Mesendoderm (in vitro differentiated cells): ENCODE data around the gene FBXO8. TPM values are rescaled to one million over a fixed set of nuclear protein-coding genes. Genes with fewer than 3 reads are reported as not detected.
A peak's percentile ranks its signal among the peaks of the same experiment; 100 is the strongest.

ENCODE experiments used
- DNase-seq: peaks from one replicate; pipeline ENCODE4 v3.0.0; 2013
- H2AK5ac ChIP-seq: 2 replicates; pipeline ENCODE4 v1.6.1; 2013; ENCODE audit warnings: low read length, inconsistent platforms
- H2BK120ac ChIP-seq: 2 replicates; pipeline ENCODE4 v1.6.1; 2013; ENCODE audit warnings: low read depth, mild to moderate bottlenecking, low read length, moderate library complexity, mixed read lengths
- H2BK15ac ChIP-seq: replicated peaks from 2 replicates; pipeline ENCODE4 v1.6.1; 2013; ENCODE audit warnings: low read depth, mild to moderate bottlenecking, moderate library complexity
- H2BK5ac ChIP-seq: 2 replicates; pipeline ENCODE4 v1.6.1; 2013; ENCODE audit warnings: low read length, inconsistent platforms
- H3K18ac ChIP-seq: 2 replicates; pipeline ENCODE4 v1.6.1; 2013; ENCODE audit warnings: mild to moderate bottlenecking, low read length, mixed read lengths
- H3K23ac ChIP-seq: one replicate; pipeline ENCODE4 v1.6.1; 2013; ENCODE audit warnings: low read length
- H3K27ac ChIP-seq: 2 replicates; pipeline ENCODE4 v1.5.1; 2013; ENCODE audit warnings: low read depth, mild to moderate bottlenecking, inconsistent platforms, low read length, moderate library complexity
- H3K27me3 ChIP-seq: 2 replicates; pipeline ENCODE4 v1.6.1; 2013; ENCODE audit warnings: low read length, control low read depth, mild to moderate bottlenecking, inconsistent platforms; ENCODE audit not compliant: insufficient read depth, poor library complexity
- H3K36me3 ChIP-seq: 2 replicates; pipeline ENCODE4 v1.6.1; 2013; ENCODE audit warnings: low read length, inconsistent platforms; ENCODE audit not compliant: control insufficient read depth, insufficient read depth
- H3K4ac ChIP-seq: one replicate; pipeline ENCODE4 v1.6.1; 2013; ENCODE audit warnings: low read depth, mild to moderate bottlenecking, low read length, moderate library complexity
- H3K4me1 ChIP-seq: 2 replicates; pipeline ENCODE4 v1.6.1; 2013; ENCODE audit warnings: low read depth, low read length, inconsistent platforms; ENCODE audit not compliant: control insufficient read depth
- H3K4me2 ChIP-seq: 2 replicates; pipeline ENCODE4 v1.6.1; 2013; ENCODE audit warnings: low read length
- H3K4me3 ChIP-seq: 2 replicates; pipeline ENCODE4 v1.5.1; 2013; ENCODE audit warnings: mild to moderate bottlenecking, low read length
- H3K56ac ChIP-seq: one replicate; pipeline ENCODE4 v1.6.1; 2013; ENCODE audit warnings: low read length
- H3K79me1 ChIP-seq: 2 replicates; pipeline ENCODE4 v1.6.1; 2013; ENCODE audit warnings: low read length, inconsistent platforms
- H3K79me2 ChIP-seq: 2 replicates; pipeline ENCODE4 v1.6.1; 2013; ENCODE audit warnings: mild to moderate bottlenecking, low read length; ENCODE audit not compliant: control insufficient read depth, insufficient read depth
- H3K9ac ChIP-seq: 2 replicates; pipeline ENCODE4 v1.6.1; 2013; ENCODE audit warnings: low read length, inconsistent platforms
- H4K5ac ChIP-seq: one replicate; pipeline ENCODE4 v1.6.1; 2013; ENCODE audit warnings: low read length
- H4K8ac ChIP-seq: one replicate; pipeline ENCODE4 v1.6.1; 2013; ENCODE audit warnings: low read depth, mild to moderate bottlenecking, control low read depth, low read length, moderate library complexity
- WGBS: extraction: QIAGEN DNeasy Blood & Tissue Kit; methylation state at CpG from one replicate; pipeline ENCODE4 v1.1.7; 2013; ENCODE audit warnings: low lambda C conversion rate, missing lambda C conversion rate; ENCODE audit not compliant: insufficient coverage; ENCODE audit errors: extremely low coverage; 5-methylcytosine and 5-hydroxymethylcytosine counted together
- polyA plus RNA-seq, 2 experiments: library from polyadenylated mRNA; stranded (reverse); fragments of 200-250 nt; gene quantifications; one replicate each; pipeline ENCODE4 v1.2.3, GENCODE V29; 2013

Gene FBXO8, protein sequence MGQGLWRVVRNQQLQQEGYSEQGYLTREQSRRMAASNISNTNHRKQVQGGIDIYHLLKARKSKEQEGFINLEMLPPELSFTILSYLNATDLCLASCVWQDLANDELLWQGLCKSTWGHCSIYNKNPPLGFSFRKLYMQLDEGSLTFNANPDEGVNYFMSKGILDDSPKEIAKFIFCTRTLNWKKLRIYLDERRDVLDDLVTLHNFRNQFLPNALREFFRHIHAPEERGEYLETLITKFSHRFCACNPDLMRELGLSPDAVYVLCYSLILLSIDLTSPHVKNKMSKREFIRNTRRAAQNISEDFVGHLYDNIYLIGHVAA
- 5.8 TPM for polyA plus RNA-seq (2013, experiment 1 of 2)
- 6.3 TPM for polyA plus RNA-seq (2013, experiment 2 of 2)

DNA sequence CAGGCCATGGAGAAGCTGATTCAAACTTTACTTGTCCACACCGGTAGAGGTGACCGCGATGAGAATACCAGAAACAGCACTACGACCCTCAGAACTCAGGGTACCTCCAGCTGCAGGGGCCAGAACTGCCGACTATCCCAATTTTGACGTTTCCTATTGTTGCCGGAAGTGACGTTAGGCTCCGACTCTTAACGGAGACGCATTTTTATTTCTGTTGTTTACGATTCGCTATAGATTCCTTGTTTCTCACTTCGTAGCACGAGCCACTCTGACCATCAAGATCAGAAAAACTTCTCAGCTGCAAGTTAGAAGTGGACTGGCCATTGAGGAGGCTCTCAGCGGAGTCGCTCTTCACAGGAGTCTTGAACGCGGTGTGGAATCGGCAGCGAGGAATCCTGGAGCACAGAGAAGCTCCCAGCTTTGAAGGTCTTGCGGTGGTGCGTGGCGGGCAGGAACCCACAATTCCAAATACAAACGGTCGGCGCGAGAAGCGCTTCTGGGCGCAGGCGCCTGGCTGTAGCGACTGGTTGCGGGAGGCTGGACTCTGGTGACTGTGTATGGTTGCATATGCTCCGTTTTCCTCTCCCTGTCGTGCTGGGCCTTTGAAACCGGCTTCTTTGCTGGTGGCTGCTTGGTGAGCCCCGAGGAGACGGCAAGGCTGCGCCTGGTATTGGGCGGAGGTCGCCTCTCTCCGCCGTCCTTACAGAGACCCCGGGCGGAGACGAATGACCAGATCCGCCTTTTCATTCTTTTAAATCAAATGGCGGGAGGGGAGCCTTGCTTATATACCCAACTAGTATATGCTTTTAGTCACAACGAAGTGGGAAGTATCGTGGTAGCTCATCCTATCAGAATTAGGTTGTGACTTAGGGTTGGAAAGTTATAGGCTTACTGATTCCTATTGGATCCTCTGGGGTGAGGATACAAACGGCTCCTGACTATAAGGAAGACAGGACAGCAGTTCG is at the start of gene FBXO8, which contains the start of gene CEP44:
Gene FBXO8 (minus strand): TSS at position 161 of the 965 bp plus-strand sequence. CDS start 20,575 bp downstream, outside the sequence.
Gene CEP44 (plus strand): TSS at position 405 of the 965 bp plus-strand sequence. CDS start 15,211 bp downstream, outside the sequence.
- WGBS: no CpG with 5 or more reads among the region's 52 CpGs
- Histone ChIP-seq H4K8ac (no peak within 1 kb of the TSS), H3K27me3 (no peaks in the 10 kb centered on the region), H2BK5ac (peak within 1 kb of the TSS; percentile 93), H2AK5ac (no peak within 1 kb of the TSS), H3K4me2 (peak within 1 kb of the TSS; percentile 56), H3K18ac (no peak within 1 kb of the TSS), H3K79me2 (peaks cover 4% of the 10 kb centered on the region), H3K56ac (peak within 1 kb of the TSS; percentile 95), H3K9ac (peak within 1 kb of the TSS; percentile 91), H3K4me1 (no peaks in the 10 kb centered on the region), H2BK15ac (no peak within 1 kb of the TSS), H3K36me3 (no peaks in the 10 kb centered on the region), H3K27ac (peak within 1 kb of the TSS; percentile 85), H2BK120ac (no peak within 1 kb of the TSS), H3K79me1 (peaks cover 1% of the 10 kb centered on the region), H4K5ac (peak within 1 kb of the TSS; percentile 53), H3K4ac (peak within 1 kb of the TSS; percentile 16), H3K4me3 (peak within 1 kb of the TSS; percentile 87), H3K23ac (peak within 1 kb of the TSS; percentile 75)
- DNase-seq: peak; percentile 88

DNA sequence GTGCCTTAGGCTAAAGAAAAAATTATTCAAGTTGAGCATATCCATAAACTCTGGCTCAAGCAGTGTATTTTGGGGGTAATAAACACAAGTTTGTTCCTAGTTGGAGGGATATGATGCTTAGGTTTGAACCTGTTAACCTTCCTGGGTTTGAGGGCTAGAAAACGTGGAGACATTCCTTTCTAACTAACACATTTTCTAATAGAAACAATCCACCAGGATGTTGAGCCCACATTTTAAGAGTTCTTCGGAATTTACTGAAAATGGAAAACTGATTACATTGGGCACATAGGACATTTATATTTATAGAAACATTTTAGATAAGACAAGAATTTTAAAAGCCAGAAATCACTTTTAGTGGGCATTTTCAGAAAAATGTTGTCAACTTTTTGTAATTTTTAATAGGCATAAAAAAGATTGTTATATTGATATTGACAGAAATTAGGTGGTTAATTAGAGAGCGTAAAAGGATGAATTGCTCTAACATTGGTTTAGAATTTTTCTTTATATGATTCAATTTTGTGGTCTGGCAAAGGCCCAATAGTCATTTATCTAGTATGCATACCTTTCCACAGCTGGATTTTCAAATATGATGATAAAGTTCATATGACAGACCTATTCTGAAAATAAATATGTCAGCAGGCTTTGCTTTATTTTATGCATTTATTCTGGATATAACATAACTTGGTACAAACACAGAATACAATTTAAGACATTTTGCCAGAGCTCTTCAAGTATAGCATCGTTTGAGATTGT is 49.5 kb upstream of the FBXO8 start:
- DNase-seq: no peak
- H2BK120ac ChIP-seq: no peak overlapping the region
- H3K4me2 ChIP-seq: no peak overlapping the region
- no peak overlapping the region for H4K8ac ChIP-seq
- WGBS: 100% methylated on average over 1 of the region's 4 CpGs
- no peak overlapping the region for H2BK15ac ChIP-seq
- H3K18ac ChIP-seq: no peak overlapping the region
- H3K79me2 ChIP-seq: no peaks in the 10 kb centered on the region
- H3K23ac ChIP-seq: no peak overlapping the region
- no peaks in the 10 kb centered on the region for H3K4me1 ChIP-seq
- no peak overlapping the region for H3K4me3 ChIP-seq
- H3K27me3 ChIP-seq: no peaks in the 10 kb centered on the region
- H3K27ac ChIP-seq: no peak overlapping the region
- no peak overlapping the region for H3K56ac ChIP-seq
- H2BK5ac ChIP-seq: no peak overlapping the region
- H3K9ac ChIP-seq: no peak overlapping the region
- H3K36me3 ChIP-seq: no peaks in the 10 kb centered on the region
- H2AK5ac ChIP-seq: no peak overlapping the region
- H3K79me1 ChIP-seq: no peaks in the 10 kb centered on the region
- no peak overlapping the region for H3K4ac ChIP-seq
- no peak overlapping the region for H4K5ac ChIP-seq

DNA sequence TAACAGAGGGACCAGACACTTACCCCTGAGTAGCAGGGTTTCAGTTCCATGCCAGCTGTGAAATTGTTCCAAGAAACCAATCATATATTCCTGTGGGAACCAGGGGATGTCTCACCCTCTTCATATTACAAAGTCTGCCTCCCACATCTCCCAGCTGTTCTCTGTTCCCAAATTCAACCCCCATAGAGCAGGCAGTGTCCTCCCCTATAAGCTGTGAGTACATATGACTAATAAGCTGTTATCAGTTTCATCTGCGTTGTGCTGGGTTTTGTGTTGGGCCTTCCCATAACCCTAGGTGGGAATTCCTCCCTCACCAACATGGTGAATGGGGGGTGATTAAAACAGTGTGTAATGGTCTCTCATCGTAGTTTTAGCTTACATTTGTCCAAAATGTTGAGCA is 41.3 kb upstream of the FBXO8 start:
- no CpG with 5 or more reads among the region's 2 CpGs for WGBS
- Histone ChIP-seq H3K4me2 (no peak overlapping the region), H4K8ac (no peak overlapping the region), H4K5ac (no peak overlapping the region), H3K79me1 (no peaks in the 10 kb centered on the region), H3K4ac (no peak overlapping the region), H3K27ac (no peak overlapping the region), H3K79me2 (no peaks in the 10 kb centered on the region), H2BK120ac (no peak overlapping the region), H3K4me1 (no peaks in the 10 kb centered on the region), H3K56ac (no peak overlapping the region), H3K36me3 (no peaks in the 10 kb centered on the region), H3K9ac (no peak overlapping the region), H3K27me3 (no peaks in the 10 kb centered on the region), H3K18ac (no peak overlapping the region), H2AK5ac (no peak overlapping the region), H2BK15ac (no peak overlapping the region), H3K23ac (no peak overlapping the region), H2BK5ac (no peak overlapping the region), H3K4me3 (no peak overlapping the region)
- DNase-seq: no peak

DNA sequence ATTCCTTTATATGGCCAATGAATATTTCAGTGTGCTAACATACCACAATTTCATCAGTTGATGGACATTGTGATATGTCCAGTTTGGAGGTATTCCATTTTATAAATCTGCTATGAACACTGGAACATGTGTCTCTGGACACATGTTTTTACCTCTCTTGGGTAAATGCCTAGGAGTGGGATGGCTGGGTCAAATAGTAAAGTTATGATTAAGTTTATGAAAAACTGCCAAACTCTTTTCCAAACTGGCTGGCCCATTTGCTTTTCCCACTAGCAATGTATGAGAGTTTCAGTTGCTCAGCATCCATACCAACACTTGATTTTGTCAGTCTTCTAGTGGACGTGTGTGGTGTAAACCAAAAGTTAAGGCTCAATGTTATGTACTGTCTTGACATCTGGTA is 40.8 kb upstream of the FBXO8 start:
- Histone ChIP-seq H2BK15ac (no peak overlapping the region), H3K27ac (no peak overlapping the region), H3K27me3 (no peaks in the 10 kb centered on the region), H2BK5ac (no peak overlapping the region), H3K18ac (no peak overlapping the region), H3K36me3 (no peaks in the 10 kb centered on the region), H3K79me1 (no peaks in the 10 kb centered on the region), H2BK120ac (no peak overlapping the region), H3K79me2 (no peaks in the 10 kb centered on the region), H4K8ac (no peak overlapping the region), H3K56ac (no peak overlapping the region), H3K9ac (no peak overlapping the region), H3K4me3 (no peak overlapping the region), H3K23ac (no peak overlapping the region), H3K4me1 (no peaks in the 10 kb centered on the region), H2AK5ac (no peak overlapping the region), H3K4me2 (no peak overlapping the region), H3K4ac (no peak overlapping the region), H4K5ac (no peak overlapping the region)
- no CpG with 5 or more reads among the region's 1 CpG for WGBS
- DNase-seq: no peak

DNA sequence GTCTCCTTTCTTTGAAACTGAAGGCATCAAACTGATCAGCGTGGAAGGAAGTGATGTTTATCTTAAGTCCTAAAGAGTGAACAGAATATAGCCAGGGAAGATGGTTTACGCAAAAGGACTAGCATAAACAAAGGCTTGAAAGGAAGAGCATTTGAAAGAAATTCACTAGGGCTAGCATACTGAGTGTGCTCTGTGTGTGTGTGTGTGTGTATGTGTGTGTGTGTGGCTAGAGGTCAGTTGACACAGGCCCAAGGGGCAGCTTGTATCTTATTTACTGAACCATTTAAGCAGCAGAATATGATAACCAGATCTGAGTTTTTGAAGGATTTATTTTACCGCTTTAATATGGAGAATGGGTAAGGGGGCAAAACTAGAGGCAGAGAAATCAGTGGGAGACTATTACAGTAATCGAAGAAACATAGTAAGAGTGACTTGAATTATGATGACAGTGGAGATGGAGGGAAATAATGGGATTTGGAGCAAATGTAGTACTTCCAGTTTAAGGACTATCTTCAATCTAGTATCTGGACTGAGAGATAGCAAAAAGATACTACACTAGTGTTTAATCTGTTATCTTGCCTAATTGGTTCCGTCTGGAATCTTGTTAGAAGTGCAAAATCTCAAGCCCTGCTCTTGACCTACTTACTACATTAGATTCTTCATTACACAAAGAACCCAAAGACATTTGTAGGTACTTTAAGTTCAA is 37.2 kb upstream of the FBXO8 start:
- no peak overlapping the region for H3K27ac ChIP-seq
- H2AK5ac ChIP-seq: no peak overlapping the region
- no peak overlapping the region for H3K18ac ChIP-seq
- H4K5ac ChIP-seq: no peak overlapping the region
- H3K36me3 ChIP-seq: no peaks in the 10 kb centered on the region
- H3K23ac ChIP-seq: no peak overlapping the region
- H3K79me1 ChIP-seq: no peaks in the 10 kb centered on the region
- no peak overlapping the region for H2BK5ac ChIP-seq
- H2BK120ac ChIP-seq: no peak overlapping the region
- no peak overlapping the region for H3K4me3 ChIP-seq
- peak; percentile 84 for DNase-seq
- no peak overlapping the region for H3K4me2 ChIP-seq
- H3K4me1 ChIP-seq: no peaks in the 10 kb centered on the region
- no peaks in the 10 kb centered on the region for H3K79me2 ChIP-seq
- no peak overlapping the region for H4K8ac ChIP-seq
- no peak overlapping the region for H3K4ac ChIP-seq
- H3K56ac ChIP-seq: no peak overlapping the region
- WGBS: no CpG with 5 or more reads among the region's 5 CpGs
- H2BK15ac ChIP-seq: no peak overlapping the region
- H3K27me3 ChIP-seq: no peaks in the 10 kb centered on the region
- H3K9ac ChIP-seq: no peak overlapping the region
